Bronchial epithelial cell (primary cell): ENCODE results near the gene THSD4. TPM values are rescaled to one million over a fixed set of nuclear protein-coding genes. Genes with fewer than 3 reads are reported as not detected.
A peak's percentile ranks its signal among the peaks of the same experiment; 100 is the strongest.

Source experiments
- DNase-seq: peaks from one replicate; pipeline ENCODE4 v3.0.0-alpha.2; 2010; ENCODE audit warnings: low read depth
- FAIRE-seq: peaks from 2 replicates; lab custom pipeline; 2011; peaks lifted over from hg19 to GRCh38; lab: Jason Lieb, UNC
- H3K27me3 ChIP-seq: 2 replicates; pipeline ENCODE4 v1.5.1; 2011; ENCODE audit warnings: low read length; ENCODE audit not compliant: control insufficient read depth, insufficient read depth
- H3K36me3 ChIP-seq: 2 replicates; pipeline ENCODE4 v1.5.1; 2011; ENCODE audit warnings: low read length; ENCODE audit not compliant: control insufficient read depth, insufficient read depth
- H3K4me3 ChIP-seq: 2 replicates; pipeline ENCODE4 v1.5.1; 2011; ENCODE audit warnings: mild to moderate bottlenecking, low read depth, low read length, control low read depth
- CTCF ChIP-seq: IDR thresholded peaks from 2 replicates; pipeline ENCODE4 v1.5.1; 2011; ENCODE audit warnings: mild to moderate bottlenecking, moderate library complexity, low read length, control low read depth, inconsistent platforms; ENCODE audit not compliant: insufficient read depth, severe bottlenecking
- total RNA-seq: library from RNA; depleted of rRNA; stranded (reverse); fragments of >200 nt; gene quantifications from 2 replicates; pipeline ENCODE4 v1.2.1, GENCODE V29; 2014

Gene THSD4
- total RNA-seq, 1 donor from 2014 or later, result 14.5 TPM

- TF ChIP-seq CTCF, result no peak
- no peak overlapping the region for H3K4me3 ChIP-seq
- no peaks in the 10 kb centered on the region for H3K36me3 ChIP-seq
- peak; percentile 29 for DNase-seq
- no peak for FAIRE-seq
- H3K27me3 ChIP-seq, result no peaks in the 10 kb centered on the region
These were observed 210.2 kb downstream of the THSD4 start for GRCh38 chr15:71325481-71325880.

GRCh38 chr15:71328453-71328852 lies 213.2 kb downstream of the THSD4 start:
- DNase-seq (no peak), FAIRE-seq (no peak)
- TF ChIP-seq CTCF, result no peak
- no peaks in the 10 kb centered on the region for H3K36me3 ChIP-seq
- no peak overlapping the region for H3K4me3 ChIP-seq
- no peaks in the 10 kb centered on the region for H3K27me3 ChIP-seq

GRCh38 chr15:71329041-71329440 lies 213.8 kb downstream of the THSD4 start:
- H3K4me3 ChIP-seq, result no peak overlapping the region
- DNase-seq (no peak), FAIRE-seq (no peak)
- no peaks in the 10 kb centered on the region for H3K27me3 ChIP-seq
- H3K36me3 ChIP-seq, result no peaks in the 10 kb centered on the region
- no peak for TF ChIP-seq CTCF

- TF ChIP-seq CTCF, result no peak
- DNase-seq (peak; percentile 63), FAIRE-seq (peak; percentile 88)
- Histone ChIP-seq H3K27me3 (no peaks in the 10 kb centered on the region), H3K36me3 (no peaks in the 10 kb centered on the region), H3K4me3 (no peak overlapping the region)
These were observed 214.4 kb downstream of the THSD4 start for GRCh38 chr15:71329497-71330260.

- Histone ChIP-seq H3K27me3 (no peaks in the 10 kb centered on the region), H3K4me3 (no peak overlapping the region), H3K36me3 (no peaks in the 10 kb centered on the region)
- DNase-seq (no peak), FAIRE-seq (no peak)
- no peak for TF ChIP-seq CTCF
These were observed 215.4 kb downstream of the THSD4 start for GRCh38 chr15:71330638-71331162.
